ENCODE measurements around the gene ATG9B. TPM values are rescaled to one million over a fixed set of nuclear protein-coding genes. Genes with fewer than 3 reads are reported as not detected.

Gene ATG9B
- total and polyA plus RNA-seq, 9 of the 15 experiments (the other 6 are each of a cell fraction or from before 2014, with no cell fraction given) = 0.29 to 8.0 (median 2.1) TPM

DNA sequence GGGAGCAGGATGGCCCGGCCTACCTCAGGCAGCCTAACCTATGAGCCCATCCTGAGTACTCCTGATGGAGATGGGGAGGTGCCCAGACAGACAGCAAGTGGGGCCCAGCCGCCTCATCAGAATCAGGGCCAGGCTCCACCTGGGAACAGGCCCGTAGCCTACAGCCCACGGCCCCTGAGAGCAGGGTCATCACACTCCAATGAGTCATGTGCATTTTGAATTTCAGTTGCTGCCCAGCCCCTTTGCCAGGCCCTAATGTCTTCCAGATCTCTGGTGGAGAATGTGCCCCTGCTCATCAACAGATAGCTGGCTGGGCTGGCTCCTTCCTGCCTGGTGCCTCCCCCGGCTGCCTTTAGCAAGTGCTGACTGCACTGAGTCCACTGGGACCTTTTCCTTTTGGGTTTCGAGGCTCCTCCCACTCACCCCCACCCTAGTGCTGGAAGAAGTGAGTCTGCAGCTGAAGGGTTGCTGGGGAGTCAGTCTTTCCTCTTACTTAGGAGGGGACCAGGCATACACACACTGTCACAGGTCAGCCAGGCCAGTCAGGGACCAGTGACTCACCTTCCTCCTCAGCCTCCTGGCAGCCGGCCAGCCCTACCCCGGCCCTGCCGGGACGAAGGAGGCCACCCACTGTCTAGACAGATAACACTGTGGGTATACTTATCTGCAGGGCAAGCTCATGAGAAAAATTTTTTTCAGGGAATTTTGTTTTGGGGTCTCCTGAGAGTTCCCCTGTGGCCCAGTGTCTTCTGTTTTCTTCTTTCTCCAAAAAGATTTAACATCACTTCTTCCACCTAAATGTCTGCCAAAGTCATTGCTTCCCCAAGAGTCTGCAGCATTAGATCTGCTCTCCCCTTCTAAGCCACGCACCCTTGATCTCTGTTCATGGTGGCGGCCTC lies 14.9 kb upstream of the ATG9B start (continued):
- TF ChIP-seq, protein P1, sequence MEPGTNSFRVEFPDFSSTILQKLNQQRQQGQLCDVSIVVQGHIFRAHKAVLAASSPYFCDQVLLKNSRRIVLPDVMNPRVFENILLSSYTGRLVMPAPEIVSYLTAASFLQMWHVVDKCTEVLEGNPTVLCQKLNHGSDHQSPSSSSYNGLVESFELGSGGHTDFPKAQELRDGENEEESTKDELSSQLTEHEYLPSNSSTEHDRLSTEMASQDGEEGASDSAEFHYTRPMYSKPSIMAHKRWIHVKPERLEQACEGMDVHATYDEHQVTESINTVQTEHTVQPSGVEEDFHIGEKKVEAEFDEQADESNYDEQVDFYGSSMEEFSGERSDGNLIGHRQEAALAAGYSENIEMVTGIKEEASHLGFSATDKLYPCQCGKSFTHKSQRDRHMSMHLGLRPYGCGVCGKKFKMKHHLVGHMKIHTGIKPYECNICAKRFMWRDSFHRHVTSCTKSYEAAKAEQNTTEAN (CRISPR knock-in tag; IDR thresholded peaks at IDR 0.05) = peak; percentile 26; the same call in 1 of the 2 replicates
- TF ChIP-seq, protein P2, sequence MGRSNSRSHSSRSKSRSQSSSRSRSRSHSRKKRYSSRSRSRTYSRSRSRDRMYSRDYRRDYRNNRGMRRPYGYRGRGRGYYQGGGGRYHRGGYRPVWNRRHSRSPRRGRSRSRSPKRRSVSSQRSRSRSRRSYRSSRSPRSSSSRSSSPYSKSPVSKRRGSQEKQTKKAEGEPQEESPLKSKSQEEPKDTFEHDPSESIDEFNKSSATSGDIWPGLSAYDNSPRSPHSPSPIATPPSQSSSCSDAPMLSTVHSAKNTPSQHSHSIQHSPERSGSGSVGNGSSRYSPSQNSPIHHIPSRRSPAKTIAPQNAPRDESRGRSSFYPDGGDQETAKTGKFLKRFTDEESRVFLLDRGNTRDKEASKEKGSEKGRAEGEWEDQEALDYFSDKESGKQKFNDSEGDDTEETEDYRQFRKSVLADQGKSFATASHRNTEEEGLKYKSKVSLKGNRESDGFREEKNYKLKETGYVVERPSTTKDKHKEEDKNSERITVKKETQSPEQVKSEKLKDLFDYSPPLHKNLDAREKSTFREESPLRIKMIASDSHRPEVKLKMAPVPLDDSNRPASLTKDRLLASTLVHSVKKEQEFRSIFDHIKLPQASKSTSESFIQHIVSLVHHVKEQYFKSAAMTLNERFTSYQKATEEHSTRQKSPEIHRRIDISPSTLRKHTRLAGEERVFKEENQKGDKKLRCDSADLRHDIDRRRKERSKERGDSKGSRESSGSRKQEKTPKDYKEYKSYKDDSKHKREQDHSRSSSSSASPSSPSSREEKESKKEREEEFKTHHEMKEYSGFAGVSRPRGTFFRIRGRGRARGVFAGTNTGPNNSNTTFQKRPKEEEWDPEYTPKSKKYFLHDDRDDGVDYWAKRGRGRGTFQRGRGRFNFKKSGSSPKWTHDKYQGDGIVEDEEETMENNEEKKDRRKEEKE (IDR thresholded peaks at IDR 0.05; ENCODE audit: borderline replicate concordance in 1 of 2, control insufficient read depth in 1 of 2, low read depth in 2 of 2, low read length in 1 of 2) = 0 out of 4 replicates have a peak, but pooled peaks of 1 of the 2 experiments have one; percentile 63
- TF ChIP-seq, protein P3, sequence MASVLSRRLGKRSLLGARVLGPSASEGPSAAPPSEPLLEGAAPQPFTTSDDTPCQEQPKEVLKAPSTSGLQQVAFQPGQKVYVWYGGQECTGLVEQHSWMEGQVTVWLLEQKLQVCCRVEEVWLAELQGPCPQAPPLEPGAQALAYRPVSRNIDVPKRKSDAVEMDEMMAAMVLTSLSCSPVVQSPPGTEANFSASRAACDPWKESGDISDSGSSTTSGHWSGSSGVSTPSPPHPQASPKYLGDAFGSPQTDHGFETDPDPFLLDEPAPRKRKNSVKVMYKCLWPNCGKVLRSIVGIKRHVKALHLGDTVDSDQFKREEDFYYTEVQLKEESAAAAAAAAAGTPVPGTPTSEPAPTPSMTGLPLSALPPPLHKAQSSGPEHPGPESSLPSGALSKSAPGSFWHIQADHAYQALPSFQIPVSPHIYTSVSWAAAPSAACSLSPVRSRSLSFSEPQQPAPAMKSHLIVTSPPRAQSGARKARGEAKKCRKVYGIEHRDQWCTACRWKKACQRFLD (CRISPR knock-in tag; IDR thresholded peaks at IDR 0.05) = peak; percentile 92
- no peak for TF ChIP-seq NR2C2 (CRISPR knock-in tag; IDR thresholded peaks at IDR 0.05)
- peak; percentile 69; the same call in 1 of the 2 replicates for TF ChIP-seq NR2C2 (tag; IDR thresholded peaks at IDR 0.05)
- TF ChIP-seq, protein P4, sequence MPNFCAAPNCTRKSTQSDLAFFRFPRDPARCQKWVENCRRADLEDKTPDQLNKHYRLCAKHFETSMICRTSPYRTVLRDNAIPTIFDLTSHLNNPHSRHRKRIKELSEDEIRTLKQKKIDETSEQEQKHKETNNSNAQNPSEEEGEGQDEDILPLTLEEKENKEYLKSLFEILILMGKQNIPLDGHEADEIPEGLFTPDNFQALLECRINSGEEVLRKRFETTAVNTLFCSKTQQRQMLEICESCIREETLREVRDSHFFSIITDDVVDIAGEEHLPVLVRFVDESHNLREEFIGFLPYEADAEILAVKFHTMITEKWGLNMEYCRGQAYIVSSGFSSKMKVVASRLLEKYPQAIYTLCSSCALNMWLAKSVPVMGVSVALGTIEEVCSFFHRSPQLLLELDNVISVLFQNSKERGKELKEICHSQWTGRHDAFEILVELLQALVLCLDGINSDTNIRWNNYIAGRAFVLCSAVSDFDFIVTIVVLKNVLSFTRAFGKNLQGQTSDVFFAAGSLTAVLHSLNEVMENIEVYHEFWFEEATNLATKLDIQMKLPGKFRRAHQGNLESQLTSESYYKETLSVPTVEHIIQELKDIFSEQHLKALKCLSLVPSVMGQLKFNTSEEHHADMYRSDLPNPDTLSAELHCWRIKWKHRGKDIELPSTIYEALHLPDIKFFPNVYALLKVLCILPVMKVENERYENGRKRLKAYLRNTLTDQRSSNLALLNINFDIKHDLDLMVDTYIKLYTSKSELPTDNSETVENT (CRISPR knock-in tag; IDR thresholded peaks at IDR 0.05) = peak; percentile 63
- TF ChIP-seq JUN (IDR thresholded peaks at IDR 0.05; ENCODE audit: borderline replicate concordance, low read depth, low read length) = peak; percentile 99
- TF ChIP-seq JUN (CRISPR knock-in tag; IDR thresholded peaks at IDR 0.05; ENCODE audit: borderline replicate concordance) = peak; percentile 91; the same call in 1 of the 2 replicates
- TF ChIP-seq, protein P5, sequence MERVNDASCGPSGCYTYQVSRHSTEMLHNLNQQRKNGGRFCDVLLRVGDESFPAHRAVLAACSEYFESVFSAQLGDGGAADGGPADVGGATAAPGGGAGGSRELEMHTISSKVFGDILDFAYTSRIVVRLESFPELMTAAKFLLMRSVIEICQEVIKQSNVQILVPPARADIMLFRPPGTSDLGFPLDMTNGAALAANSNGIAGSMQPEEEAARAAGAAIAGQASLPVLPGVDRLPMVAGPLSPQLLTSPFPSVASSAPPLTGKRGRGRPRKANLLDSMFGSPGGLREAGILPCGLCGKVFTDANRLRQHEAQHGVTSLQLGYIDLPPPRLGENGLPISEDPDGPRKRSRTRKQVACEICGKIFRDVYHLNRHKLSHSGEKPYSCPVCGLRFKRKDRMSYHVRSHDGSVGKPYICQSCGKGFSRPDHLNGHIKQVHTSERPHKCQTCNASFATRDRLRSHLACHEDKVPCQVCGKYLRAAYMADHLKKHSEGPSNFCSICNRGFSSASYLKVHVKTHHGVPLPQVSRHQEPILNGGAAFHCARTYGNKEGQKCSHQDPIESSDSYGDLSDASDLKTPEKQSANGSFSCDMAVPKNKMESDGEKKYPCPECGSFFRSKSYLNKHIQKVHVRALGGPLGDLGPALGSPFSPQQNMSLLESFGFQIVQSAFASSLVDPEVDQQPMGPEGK (CRISPR knock-in tag; IDR thresholded peaks at IDR 0.05; ENCODE audit: borderline replicate concordance) = no peak
- TF ChIP-seq, protein P6, sequence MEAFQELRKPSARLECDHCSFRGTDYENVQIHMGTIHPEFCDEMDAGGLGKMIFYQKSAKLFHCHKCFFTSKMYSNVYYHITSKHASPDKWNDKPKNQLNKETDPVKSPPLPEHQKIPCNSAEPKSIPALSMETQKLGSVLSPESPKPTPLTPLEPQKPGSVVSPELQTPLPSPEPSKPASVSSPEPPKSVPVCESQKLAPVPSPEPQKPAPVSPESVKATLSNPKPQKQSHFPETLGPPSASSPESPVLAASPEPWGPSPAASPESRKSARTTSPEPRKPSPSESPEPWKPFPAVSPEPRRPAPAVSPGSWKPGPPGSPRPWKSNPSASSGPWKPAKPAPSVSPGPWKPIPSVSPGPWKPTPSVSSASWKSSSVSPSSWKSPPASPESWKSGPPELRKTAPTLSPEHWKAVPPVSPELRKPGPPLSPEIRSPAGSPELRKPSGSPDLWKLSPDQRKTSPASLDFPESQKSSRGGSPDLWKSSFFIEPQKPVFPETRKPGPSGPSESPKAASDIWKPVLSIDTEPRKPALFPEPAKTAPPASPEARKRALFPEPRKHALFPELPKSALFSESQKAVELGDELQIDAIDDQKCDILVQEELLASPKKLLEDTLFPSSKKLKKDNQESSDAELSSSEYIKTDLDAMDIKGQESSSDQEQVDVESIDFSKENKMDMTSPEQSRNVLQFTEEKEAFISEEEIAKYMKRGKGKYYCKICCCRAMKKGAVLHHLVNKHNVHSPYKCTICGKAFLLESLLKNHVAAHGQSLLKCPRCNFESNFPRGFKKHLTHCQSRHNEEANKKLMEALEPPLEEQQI (IDR thresholded peaks at IDR 0.05) = no peak
- TF ChIP-seq TARDBP (IDR thresholded peaks at IDR 0.05) = peak; percentile 77; the same call in 1 of the 2 replicates
